ENCODE data around the gene PKP2. TPM values are rescaled to one million over a fixed set of nuclear protein-coding genes. Genes with fewer than 3 reads are reported as not detected.

The PKP2 gene
- total RNA-seq, 1 experiment from 2014 or later: 5.3 TPM

GRCh38 chr12:32921397-32921796 lies 24.8 kb upstream of the PKP2 start:
- ChIA-PET CTCF (no interaction called here), POLR2A (ENCODE audit: low non-redundant PET) (no interaction called here)
- no TSS peak for BruUV-seq (replicated peaks)
- no peaks in the 10 kb centered on the region for H3K9me3 ChIP-seq (ENCODE audit: low read depth, low read length, poor library complexity, severe bottlenecking)
- no peaks in the 10 kb centered on the region for H3K4me1 ChIP-seq (ENCODE audit: insufficient read depth, low read length, poor library complexity, severe bottlenecking)
- intact Hi-C loops (cut with micrococcal nuclease; ENCODE audit: unreplicated experiment): no loop called here
- H3K36me3 ChIP-seq (ENCODE audit: insufficient read depth, low read length, poor library complexity, severe bottlenecking): no peaks in the 10 kb centered on the region
- H3K27ac ChIP-seq (ENCODE audit: low read depth, low read length, poor library complexity, severe bottlenecking): no peak overlapping the region
- no peaks in the 10 kb centered on the region for H3K27me3 ChIP-seq (replicated peaks; ENCODE audit: insufficient read depth, low read depth, low read length, poor library complexity)
- DNase-seq (ENCODE audit: low spot score): no peak
- no peak overlapping the region for H3K4me3 ChIP-seq (ENCODE audit: low read depth, low read length, poor library complexity, severe bottlenecking)
- TF ChIP-seq EZH2 (IDR thresholded peaks at IDR 0.05; ENCODE audit: borderline replicate concordance, low read depth, low read length, poor library complexity, severe bottlenecking) (no peak), CTCF (conservative IDR thresholded peaks at IDR 0.05; ENCODE audit: low read depth, low read length) (no peak)

GRCh38 chr12:32920506-32921085 lies 24.0 kb upstream of the PKP2 start:
- Histone ChIP-seq H3K4me3 (ENCODE audit: low read depth, low read length, poor library complexity, severe bottlenecking) (no peak overlapping the region), H3K4me1 (ENCODE audit: insufficient read depth, low read length, poor library complexity, severe bottlenecking) (no peaks in the 10 kb centered on the region), H3K27ac (ENCODE audit: low read depth, low read length, poor library complexity, severe bottlenecking) (no peak overlapping the region), H3K27me3 (replicated peaks; ENCODE audit: insufficient read depth, low read depth, low read length, poor library complexity) (no peaks in the 10 kb centered on the region), H3K36me3 (ENCODE audit: insufficient read depth, low read length, poor library complexity, severe bottlenecking) (no peaks in the 10 kb centered on the region), H3K9me3 (ENCODE audit: low read depth, low read length, poor library complexity, severe bottlenecking) (no peaks in the 10 kb centered on the region)
- TF ChIP-seq CTCF (conservative IDR thresholded peaks at IDR 0.05; ENCODE audit: low read depth, low read length) (no peak), EZH2 (IDR thresholded peaks at IDR 0.05; ENCODE audit: borderline replicate concordance, low read depth, low read length, poor library complexity, severe bottlenecking) (no peak)
- DNase-seq (ENCODE audit: low spot score): peak; percentile 61
- no TSS peak for BruUV-seq (replicated peaks)
- intact Hi-C loops (cut with micrococcal nuclease; ENCODE audit: unreplicated experiment): no loop called here
- ChIA-PET CTCF (no interaction called here), POLR2A (ENCODE audit: low non-redundant PET) (no interaction called here)

GRCh38 chr12:32918890-32919801 lies 22.6 kb upstream of the PKP2 start:
- ChIA-PET CTCF (interaction anchor here (0.7 to 1.7 kb wide), 2 partner anchors 53 to 163 kb away, joined by 3 to 10 read pairs; partner anchors contain the start of gene YARS2), POLR2A (ENCODE audit: low non-redundant PET) (no interaction called here)

More at GRCh38 chr12:32918890-32919801, 22.6 kb upstream of the PKP2 start:
- Histone ChIP-seq H3K27ac (ENCODE audit: low read depth, low read length, poor library complexity, severe bottlenecking) (no peak overlapping the region), H3K27me3 (replicated peaks; ENCODE audit: insufficient read depth, low read depth, low read length, poor library complexity) (no peaks in the 10 kb centered on the region), H3K4me1 (ENCODE audit: insufficient read depth, low read length, poor library complexity, severe bottlenecking) (no peaks in the 10 kb centered on the region), H3K36me3 (ENCODE audit: insufficient read depth, low read length, poor library complexity, severe bottlenecking) (no peaks in the 10 kb centered on the region), H3K4me3 (ENCODE audit: low read depth, low read length, poor library complexity, severe bottlenecking) (no peak overlapping the region), H3K9me3 (ENCODE audit: low read depth, low read length, poor library complexity, severe bottlenecking) (no peaks in the 10 kb centered on the region)
- peak; percentile 54 for DNase-seq (ENCODE audit: low spot score)
- TF ChIP-seq EZH2 (IDR thresholded peaks at IDR 0.05; ENCODE audit: borderline replicate concordance, low read depth, low read length, poor library complexity, severe bottlenecking) (no peak), CTCF (conservative IDR thresholded peaks at IDR 0.05; ENCODE audit: low read depth, low read length) (peak; percentile 66)
- no TSS peak for BruUV-seq (replicated peaks)
- intact Hi-C loops (cut with micrococcal nuclease; ENCODE audit: unreplicated experiment): loop anchor here (1.0 kb wide), 1 partner anchor 163 kb away; no protein-coding TSS in a partner anchor
